GM19463 (cell line): ENCODE data around the gene GDPD2.

Experiments
- ATAC-seq: cut with Tn5 transposase; IDR thresholded peaks from one replicate; pipeline ENCODE4 v1.9.1; 2021; ENCODE audit warnings: mild to moderate bottlenecking, moderate library complexity; ENCODE audit not compliant: unreplicated experiment

GDPD2 gene

DNA sequence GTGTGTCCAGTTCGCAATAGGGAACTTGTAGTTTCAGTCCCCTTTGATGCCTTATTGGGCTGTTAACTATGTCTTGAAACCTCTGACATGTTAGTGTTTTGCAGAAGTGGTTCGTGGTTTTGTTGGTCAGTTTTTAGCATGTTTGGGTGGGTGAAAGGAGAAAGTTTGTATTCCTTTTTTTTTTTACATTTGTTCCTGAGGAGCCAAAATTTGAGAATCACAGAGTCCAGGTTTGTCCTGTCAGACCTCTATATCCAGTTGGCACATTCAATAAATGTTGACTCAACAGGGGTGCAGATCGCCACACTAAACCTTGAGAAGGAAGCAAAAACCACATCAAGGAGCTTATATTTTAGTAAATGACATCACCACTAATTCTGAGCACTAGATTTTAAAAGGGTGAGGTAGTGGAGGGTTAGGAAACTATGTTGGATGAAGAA is 47.8 kb downstream of the GDPD2 start:
- peak; percentile 54 for ATAC-seq

DNA sequence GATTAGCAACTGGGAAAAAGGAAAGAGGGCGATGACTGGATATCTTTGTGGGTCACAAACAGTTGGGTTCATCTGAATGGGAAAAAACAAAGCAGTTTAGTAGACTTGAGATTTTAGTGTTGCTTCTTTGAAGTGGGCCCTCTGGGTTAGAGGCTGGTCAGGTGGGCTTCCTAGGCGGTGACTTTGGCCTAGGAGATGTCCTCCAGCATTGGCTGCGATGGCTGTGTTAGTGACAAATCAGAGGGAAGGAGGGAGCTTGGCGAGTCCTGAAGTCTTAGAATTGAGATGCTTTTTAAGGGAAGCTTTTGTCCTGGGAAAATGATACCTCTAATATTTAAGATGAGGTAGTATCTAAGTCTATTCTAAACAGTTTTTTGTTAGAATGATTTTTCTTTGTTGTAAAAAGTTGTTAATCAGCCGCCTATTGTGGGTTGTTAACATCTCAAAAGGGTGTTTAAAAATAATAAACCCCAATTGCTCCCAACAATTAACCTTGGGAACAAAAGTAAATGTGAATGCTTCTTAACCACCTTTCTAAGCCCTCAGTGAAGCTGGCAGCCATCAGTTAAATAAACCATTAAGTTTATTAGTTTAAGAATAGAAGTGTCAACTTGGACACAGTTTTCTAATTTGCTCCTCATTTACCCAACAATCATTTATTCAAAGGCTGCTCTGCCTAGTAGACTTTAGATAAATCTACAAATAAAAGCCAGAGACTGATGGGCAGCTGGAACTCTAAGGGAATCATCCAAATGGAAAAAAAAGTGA is 53.2 kb downstream of the GDPD2 start:
- no peak for ATAC-seq

DNA sequence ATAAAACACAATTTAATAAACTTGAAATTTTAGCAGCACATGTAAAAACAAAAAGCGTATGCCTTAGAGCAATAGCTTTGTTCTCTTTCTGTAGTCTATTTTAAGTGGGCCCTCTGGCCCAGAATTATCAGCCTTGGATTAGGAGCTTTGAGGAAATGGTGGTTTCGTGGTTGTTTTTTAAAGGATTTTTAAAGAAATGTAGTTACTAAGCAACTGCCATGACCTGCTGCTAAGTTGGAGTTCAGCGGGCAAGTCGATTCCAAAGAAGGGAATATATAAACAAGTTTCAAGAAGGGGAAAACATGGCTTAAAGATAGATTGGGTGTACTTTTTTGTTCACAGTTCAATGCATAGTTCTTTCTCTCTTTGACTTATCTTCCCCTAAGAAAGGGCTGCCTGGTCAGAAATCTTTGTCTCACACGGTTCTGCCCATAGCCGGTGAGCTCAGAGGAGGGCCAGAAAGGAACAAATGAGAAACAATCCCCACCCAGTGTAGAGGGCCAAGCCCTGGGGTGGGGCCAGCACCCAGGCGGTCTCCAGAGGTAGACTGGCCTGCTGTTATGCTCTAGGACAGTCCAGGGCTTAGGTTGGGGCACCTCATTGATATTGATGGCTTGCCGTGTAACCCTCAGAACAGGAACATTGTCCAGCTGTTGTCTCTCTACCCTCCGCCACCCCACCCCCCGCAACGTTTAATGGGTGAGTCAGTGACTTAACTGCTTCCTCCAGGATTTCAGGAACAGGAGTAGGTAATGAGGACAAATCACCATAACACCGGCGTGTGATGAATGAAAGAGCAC is 54.0 kb downstream of the GDPD2 start:
- ATAC-seq: no peak

DNA sequence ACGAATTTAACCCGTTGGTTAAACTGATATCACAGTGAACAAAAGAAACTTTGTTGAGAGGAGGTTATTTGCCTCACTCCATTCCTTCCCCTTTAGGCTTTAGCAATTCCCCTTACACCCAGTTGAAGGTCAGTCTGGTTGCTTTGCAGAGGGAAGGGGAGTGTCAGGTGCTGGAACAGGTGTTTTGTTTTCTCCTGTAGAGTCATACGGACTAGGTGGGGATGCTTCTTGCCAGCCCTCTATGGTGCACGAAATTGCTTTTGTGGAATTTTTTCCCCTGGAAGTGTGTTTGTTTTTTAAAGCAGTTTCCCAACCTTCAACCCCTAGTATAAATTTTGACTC is 54.6 kb downstream of the GDPD2 start:
- ATAC-seq: no peak

DNA sequence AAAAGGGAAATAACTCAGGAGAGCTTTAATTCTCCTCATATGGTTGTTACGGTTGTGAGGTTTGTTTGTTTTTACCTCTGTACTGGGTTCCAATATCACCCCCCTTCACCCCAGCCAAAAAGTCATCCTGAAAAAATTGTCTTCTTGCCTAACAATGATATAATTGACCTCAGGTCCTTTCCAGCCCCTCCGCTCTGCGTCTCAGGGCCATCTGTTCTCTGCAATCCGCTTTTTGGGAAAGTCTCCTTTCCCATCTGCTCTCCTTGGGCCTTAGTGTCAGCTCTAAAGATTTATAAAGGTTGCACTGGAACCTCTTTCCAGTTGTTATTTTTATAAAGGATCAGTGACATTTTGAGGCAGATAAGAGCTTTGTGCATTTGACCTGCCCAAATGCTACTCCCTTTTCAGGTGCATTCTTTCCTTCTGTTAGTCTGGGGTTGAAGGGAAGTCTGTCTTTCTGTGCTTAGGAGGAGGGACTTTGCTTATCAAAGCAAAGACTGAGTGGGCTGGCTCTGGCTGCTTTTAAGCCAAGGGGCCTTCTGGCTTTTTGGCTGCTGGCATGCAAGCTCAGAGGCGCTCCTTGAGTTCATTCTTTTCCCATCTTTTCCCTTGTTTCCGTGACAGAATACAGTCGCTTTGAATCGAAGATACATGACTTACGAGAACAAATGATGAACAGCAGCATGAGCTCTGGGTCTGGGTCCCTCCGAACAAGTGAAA is 55.6 kb downstream of the GDPD2 start:
- ATAC-seq: no peak

DNA sequence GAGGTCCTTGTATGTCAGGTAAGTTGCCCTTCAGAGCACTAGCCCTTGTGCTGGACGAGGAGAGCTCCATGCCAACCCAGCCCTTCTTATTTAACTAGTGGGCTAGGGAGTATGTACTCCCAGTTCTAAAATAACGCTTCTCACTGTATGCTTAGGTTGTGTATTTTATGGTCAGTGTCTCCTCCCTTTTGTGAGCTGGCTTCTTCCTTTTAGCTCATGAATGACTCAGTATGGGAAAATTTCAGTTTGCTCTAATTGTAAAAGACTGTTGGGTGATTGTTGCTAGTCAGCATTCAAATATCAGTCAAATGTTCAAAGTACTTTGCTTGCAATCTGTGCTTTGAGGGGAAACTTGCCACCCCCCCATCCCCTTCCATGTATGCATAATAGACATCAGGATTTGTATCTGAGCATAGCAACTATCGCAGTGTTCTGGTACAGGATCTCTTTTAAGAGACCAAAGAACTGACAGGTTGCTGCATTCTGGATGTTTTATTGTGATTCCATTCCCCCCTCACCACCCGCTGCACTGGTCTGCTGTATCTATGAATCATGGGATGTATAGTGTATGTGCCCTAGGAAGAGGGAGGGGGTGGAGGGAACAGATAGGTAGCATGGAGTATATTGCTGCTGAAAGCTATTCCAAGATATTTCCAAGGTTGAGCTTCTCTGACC is 56.3 kb downstream of the GDPD2 start:
- no peak for ATAC-seq

DNA sequence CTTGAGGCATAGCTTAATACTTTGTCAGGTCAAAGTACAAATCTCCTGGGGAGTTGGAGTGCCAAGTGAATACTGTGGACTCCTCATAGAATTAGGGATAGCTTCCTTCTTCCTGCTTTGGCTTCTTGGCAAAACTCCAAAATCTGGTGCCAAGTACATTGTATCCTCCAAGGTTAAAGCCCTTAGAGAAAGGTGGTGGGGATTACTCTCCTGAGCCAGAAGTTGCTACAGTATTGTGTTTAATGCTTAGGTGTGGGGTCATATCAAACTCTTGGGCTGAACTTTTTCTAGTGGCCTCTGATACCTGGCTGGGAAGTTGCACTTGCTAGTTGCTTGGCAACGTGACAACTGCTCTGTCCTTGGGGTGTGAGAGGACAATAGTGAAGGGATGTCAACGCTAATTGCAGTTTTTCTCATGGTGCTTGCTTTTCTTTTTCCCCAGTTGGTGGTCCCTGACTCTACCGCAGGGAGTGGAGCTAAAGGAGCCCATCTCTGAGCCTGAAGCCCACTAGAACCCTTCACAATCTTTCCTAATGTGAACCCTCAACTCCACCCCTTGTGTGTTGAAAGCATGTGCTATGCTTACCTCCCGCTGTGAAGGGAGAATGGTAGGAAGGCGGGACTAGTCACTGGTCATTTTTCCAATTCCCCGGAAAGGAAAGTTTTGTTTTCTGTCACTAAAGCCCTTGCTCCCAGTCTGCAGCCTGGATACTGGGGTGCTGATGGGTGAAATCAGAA is 57.0 kb downstream of the GDPD2 start:
- no peak for ATAC-seq

DNA sequence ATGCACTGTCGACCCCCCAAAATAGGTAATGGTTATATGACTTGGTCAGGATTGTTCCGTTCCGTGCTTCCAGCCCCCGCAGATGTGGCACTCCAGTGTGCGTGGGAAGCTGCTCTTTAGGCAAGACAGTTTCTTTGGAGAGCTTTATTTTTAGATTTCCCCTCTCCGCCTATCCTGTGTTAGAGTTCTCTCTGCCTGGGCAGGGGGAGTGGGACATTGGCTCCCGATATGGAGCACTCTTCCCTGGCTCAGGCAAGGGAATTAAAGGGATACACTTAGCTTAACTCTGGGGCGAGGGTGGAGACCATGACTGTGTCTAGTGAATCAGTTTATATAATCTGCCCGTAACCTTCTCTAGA is 57.5 kb downstream of the GDPD2 start:
- no peak for ATAC-seq

DNA sequence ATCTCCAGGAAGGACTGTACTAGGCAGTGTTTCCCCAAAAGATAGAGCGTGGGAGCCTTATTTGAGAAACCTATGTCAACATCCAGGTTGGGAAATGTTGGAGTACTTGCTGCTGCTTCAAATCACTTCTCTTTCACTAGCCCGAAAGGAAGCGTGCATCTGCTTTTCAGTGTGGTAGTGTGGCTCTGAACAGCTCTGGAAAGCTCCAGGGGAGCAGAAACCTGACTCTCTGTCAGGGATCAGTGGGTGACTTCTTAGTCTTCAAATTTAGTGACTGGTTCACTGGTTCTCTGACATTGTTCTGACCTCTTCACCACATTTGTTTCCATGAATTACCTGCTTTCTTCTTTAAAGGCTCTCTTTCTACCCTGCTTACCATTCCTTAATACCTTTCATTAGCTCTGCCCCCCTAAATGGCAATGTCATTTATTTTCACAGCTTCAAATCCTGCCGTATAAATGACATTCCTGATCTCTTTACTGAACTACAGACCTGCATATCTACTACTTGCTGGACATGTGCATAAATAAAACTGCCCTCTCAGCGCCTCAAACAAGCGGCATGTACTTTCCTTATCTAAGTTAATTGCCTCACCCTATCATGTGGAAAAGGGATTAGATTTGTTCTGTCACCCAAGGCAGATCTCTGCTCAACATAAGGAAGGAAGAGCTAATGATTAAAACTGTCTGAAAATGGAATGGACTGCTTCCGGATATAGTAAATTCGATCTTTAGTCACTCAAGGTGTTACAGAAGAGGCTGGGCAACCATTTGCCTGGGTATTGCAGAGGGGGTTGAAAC is 58.6 kb downstream of the GDPD2 start:
- no peak for ATAC-seq

DNA sequence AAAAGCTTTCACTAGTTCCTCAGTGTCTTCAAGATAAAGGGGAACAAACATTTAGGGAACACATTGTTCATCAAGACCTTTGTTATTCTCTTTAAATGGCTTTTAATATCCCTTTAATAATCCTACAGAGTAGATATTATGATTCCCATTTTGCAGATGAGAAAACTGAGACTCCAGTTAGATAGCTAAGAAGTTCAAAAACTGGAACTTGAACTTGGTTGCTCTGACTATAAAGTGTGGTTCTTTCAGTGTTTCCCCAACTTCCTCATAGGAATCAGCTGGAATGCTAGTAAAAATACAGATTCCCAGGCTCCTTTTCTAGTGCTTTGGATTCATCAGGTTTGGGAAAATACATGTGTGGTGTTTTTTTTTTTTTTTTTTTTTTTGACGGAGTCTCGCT is 59.2 kb downstream of the GDPD2 start:
- ATAC-seq: no peak
